Peyer's patch (tissue), 4 donors: Measurements from ENCODE around the gene LIME1. TPM values are rescaled to one million over a fixed set of nuclear protein-coding genes. Genes with fewer than 3 reads are reported as not detected.

ENCODE experiments used
- DNase-seq, 3 donors: peaks; one replicate each; pipeline ENCODE4 v3.0.0-alpha.2; 2017 to 2019
- H3K27ac ChIP-seq, 4 donors: fragments of 200-600 bp; sonication (generic); one replicate each; pipeline ENCODE4 v1.5.1; 2016 to 2019
- H3K27me3 ChIP-seq, 2 donors: fragments of 200-600 bp; sonication (generic); one replicate each; pipeline ENCODE4 v1.5.1; 2019
- H3K36me3 ChIP-seq, 3 donors: fragments of 200-600 bp; sonication (generic); one replicate each; pipeline ENCODE4 v1.5.1; 2016 to 2019
- H3K4me1 ChIP-seq, 4 donors: fragments of 200-600 bp; sonication (generic); one replicate each; pipeline ENCODE4 v1.5.1; 2016 to 2019
- H3K4me3 ChIP-seq, 4 donors: fragments of 200-600 bp; sonication (generic); 1 replicate in 3 of 4; 2 replicates in 1 of 4; pipeline ENCODE4 v1.5.1; 2016 to 2019; ENCODE audit warnings: mild to moderate bottlenecking in 1 of 4
- H3K9me3 ChIP-seq, 4 donors: fragments of 200-600 bp; sonication (generic); one replicate each; pipeline ENCODE4 v1.5.1; 2016 to 2019; ENCODE audit warnings: mild to moderate bottlenecking in 1 of 4
- CTCF ChIP-seq, 6 experiments: fragments of 450-650 bp in 4 of 6; fragments of 200-600 bp in 2 of 6; sonication (generic) in 1 of 6; IDR thresholded peaks; one replicate each; pipeline ENCODE4 v1.5.1; 2017 to 2019; ENCODE audit warnings: antibody characterized with exemption in 6 of 6, mild to moderate bottlenecking in 3 of 6, moderate library complexity in 1 of 6
- POLR2A ChIP-seq, 2 donors: fragments of 450-650 bp; IDR thresholded peaks; one replicate each; pipeline ENCODE4 v1.5.1; 2017; ENCODE audit warnings: antibody characterized with exemption in 2 of 2, mild to moderate bottlenecking in 2 of 2, moderate library complexity in 2 of 2
- total RNA-seq, 4 donors: library from RNA; depleted of rRNA; stranded (reverse); fragments of >200 nt; gene quantifications; one replicate each; pipeline ENCODE4 v1.1.0, GENCODE V29; 2016

The LIME1 gene
- total RNA-seq, 4 donors from 2014 or later: 32.6 to 55.3 (median 41.0) TPM

- H3K4me3 ChIP-seq: no peak overlapping the region
- DNase-seq: no peak
- H3K4me1 ChIP-seq: peaks cover 0 to 15% (median 10%) of the 10 kb centered on the region in 4 donors
- H3K9me3 ChIP-seq: no peaks in the 10 kb centered on the region
- no peak overlapping the region for H3K27ac ChIP-seq
- TF ChIP-seq CTCF (IDR thresholded peaks at IDR 0.05) (no peak), POLR2A (IDR thresholded peaks at IDR 0.05) (no peak)
- H3K27me3 ChIP-seq: no peaks in the 10 kb centered on the region
- H3K36me3 ChIP-seq: peaks cover 0 to 22% (median 0%) of the 10 kb centered on the region in 3 donors
These were observed 9.0 kb downstream of the LIME1 start for GRCh38 chr20:63745424-63745805.

DNA sequence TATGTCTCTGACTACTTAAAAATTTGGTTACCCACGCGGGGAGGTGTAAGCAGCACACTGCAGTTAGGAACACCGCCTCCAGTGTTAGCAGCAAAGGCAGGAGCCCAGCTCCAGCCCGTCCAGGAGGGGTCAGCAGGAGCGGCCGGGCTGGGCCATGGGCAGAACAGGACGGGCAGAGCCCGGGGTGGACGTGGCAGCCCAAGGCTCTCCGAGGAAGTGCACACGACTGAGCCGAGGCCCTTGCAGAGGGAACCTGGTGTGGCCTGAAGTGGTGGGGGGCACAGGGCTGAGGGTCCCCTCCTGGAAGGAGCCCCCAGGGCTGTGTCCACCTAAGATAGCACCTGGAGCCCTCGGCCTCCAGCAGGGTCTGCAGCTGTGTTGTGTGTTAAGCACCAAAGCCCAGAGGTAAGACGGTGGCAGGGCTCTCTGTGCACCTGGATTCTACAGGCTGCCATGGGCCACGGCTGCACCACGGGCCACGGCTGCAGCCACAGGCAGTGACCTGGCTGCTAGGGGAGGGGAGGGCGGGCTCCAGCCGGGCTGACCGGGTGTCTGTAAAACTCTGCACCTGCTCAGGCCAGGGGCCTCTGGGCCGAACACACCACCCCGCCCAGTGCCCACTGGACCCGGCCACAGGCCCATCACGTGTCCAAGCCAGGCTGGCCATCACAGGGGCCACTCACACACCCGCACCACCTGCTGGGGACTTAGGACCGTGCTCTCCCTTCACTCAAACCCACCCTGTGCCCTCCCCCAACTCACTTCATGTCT is 9.7 kb downstream of the LIME1 start:
- no peak for TF ChIP-seq CTCF (IDR thresholded peaks at IDR 0.05)
- no peak for TF ChIP-seq POLR2A (IDR thresholded peaks at IDR 0.05)
- Histone ChIP-seq H3K36me3 (peaks cover 0 to 22% (median 0%) of the 10 kb centered on the region in 3 donors), H3K9me3 (no peaks in the 10 kb centered on the region), H3K4me1 (peaks cover 0 to 8% (median 4%) of the 10 kb centered on the region in 4 donors), H3K4me3 (no peak overlapping the region), H3K27ac (no peak overlapping the region), H3K27me3 (no peaks in the 10 kb centered on the region)
- no peak for DNase-seq

DNA sequence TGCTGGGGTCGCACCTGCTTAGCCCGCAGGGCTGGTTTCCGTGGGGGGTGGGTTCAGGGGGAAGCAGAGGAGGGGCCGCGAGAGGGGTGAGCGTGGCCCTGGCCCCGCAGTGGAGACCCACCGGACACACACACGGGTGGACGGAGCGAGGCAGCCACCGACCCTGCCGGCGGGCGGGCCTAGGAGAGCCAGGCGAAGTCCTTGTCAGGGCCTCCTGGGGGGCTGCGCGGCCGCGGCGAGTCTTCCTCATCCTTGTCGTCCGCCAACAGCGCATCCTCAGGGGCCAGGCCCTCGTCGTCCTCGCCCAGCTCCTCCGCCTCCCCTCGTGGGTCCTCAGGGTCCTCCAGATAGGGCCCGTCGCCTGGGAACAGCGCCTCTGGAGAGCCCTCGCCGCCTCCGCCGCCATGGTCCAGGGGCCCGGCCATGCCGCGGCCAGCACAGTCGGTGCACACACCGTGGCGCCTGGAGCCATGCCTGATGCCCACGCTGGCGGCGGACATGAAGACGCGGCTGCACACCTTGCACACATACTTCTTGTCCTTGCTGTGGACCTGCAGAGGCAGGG is 10.4 kb downstream of the LIME1 start:
- no peak for TF ChIP-seq CTCF (IDR thresholded peaks at IDR 0.05)
- peaks cover 0 to 1% (median 0%) of the 10 kb centered on the region in 4 donors for H3K4me1 ChIP-seq
- no peak overlapping the region for H3K4me3 ChIP-seq
- no peaks in the 10 kb centered on the region for H3K9me3 ChIP-seq
- DNase-seq: no peak
- no peak overlapping the region for H3K27ac ChIP-seq
- H3K36me3 ChIP-seq: peaks cover 0 to 18% (median 0%) of the 10 kb centered on the region in 3 donors
- no peaks in the 10 kb centered on the region for H3K27me3 ChIP-seq

DNA sequence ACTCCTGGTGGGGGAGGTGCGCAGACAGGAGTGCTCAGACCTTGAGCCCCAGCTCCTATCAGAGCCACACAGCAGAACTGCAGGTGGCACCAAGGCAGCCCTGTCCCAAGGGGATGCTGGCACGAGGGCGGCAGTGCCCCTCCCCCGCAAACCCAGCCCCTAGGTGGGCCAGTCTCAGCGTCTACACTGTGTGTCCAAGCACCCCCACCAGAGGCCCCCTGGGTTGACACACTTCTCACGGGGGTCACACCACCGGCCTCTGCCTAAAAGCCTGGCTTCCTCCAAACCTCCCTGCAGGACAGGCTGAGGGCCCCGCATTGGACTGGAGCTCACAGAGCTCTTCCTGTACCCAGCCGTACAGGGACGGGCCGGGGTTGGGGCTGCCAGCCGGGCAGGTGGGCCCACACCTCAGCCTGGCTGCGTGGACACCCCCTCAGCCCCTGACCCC is 11.2 kb downstream of the LIME1 start:
- H3K27ac ChIP-seq: no peak overlapping the region
- H3K36me3 ChIP-seq: peaks cover 0 to 10% (median 0%) of the 10 kb centered on the region in 3 donors
- TF ChIP-seq CTCF (IDR thresholded peaks at IDR 0.05) (no peak), POLR2A (IDR thresholded peaks at IDR 0.05) (no peak)
- no peaks in the 10 kb centered on the region for H3K27me3 ChIP-seq
- DNase-seq: no peak
- H3K4me3 ChIP-seq: no peak overlapping the region
- no peaks in the 10 kb centered on the region for H3K9me3 ChIP-seq
- no peaks in the 10 kb centered on the region for H3K4me1 ChIP-seq

DNA sequence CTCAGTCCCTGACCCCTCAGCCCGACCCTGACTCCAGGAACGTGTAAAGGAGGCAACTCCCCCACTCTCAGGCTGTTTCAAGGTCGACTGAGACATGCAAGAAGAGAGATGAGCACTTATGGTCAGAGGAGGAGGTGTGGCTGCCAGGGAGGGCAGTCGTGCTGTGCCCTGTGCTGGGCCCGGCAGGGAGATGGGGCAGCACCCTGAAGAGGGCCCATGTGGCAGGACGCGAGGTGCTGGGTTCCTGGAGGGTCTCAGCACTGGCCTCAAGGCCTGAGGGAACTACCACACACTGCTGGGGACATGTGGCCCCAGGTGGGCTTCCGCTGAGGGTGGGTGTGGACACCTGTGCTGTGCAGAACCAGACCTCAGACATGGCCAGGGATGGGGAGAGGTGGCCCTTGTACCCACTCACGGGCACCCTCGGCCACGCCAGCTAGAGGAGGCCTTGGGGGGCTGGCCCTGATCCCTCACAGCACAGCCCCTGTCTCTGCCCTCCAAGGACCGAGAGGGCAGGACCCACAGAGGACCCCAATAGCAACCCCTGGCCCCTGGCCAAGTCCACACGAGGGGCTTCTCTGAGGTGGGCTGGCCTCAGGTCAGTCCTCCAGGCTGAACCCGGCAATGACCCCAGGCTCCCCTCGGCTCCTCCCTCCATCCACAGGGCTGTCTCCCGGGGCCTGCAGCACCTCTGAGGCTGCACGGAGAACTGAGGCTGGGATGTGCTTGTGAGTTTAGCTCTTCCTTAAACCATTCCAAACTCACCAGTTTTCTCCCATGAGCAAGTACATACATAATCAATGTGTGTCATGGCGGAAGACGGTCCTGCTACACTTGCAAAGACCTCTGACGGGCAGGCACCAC is 11.8 kb downstream of the LIME1 start:
- H3K27me3 ChIP-seq: no peaks in the 10 kb centered on the region
- DNase-seq: no peak
- peaks cover 0 to 3% (median 0%) of the 10 kb centered on the region in 3 donors for H3K36me3 ChIP-seq
- no peak overlapping the region for H3K4me3 ChIP-seq
- H3K9me3 ChIP-seq: no peaks in the 10 kb centered on the region
- H3K4me1 ChIP-seq: no peaks in the 10 kb centered on the region
- no peak overlapping the region for H3K27ac ChIP-seq
- TF ChIP-seq POLR2A (IDR thresholded peaks at IDR 0.05): no peak
- no peak for TF ChIP-seq CTCF (IDR thresholded peaks at IDR 0.05)
